SK-N-SH treated with all-trans-retinoic acid at 6 μM for 48 hours (cell line): ENCODE measurements around the gene ALKAL2.

Experiments
- BACH2 ChIP-seq: fragments of 250-450 bp; sonication (Bioruptor Pico); IDR thresholded peaks from 2 replicates; pipeline ENCODE4 v1.9.0; 2021; ENCODE audit warnings: mild to moderate bottlenecking, borderline replicate concordance
- CREB5 ChIP-seq: fragments of 250-450 bp; sonication (Bioruptor Pico); IDR thresholded peaks from 2 replicates; pipeline ENCODE4 v1.5.1; 2020; ENCODE audit warnings: low read depth, mild to moderate bottlenecking, moderate library complexity
- CSRNP3 ChIP-seq: fragments of 250-450 bp; sonication (Bioruptor Pico); IDR thresholded peaks from 2 replicates; pipeline ENCODE4 v1.5.1; 2021; ENCODE audit warnings: mild to moderate bottlenecking, moderate library complexity
- ISL1 ChIP-seq: fragments of 250-450 bp; sonication (Bioruptor Pico); IDR thresholded peaks from 2 replicates; pipeline ENCODE4 v2.1.2; 2022; ENCODE audit warnings: mild to moderate bottlenecking, moderate library complexity
- OSR1 ChIP-seq: fragments of 250-450 bp; sonication (Bioruptor Pico); IDR thresholded peaks from 2 replicates; pipeline ENCODE4 v1.8.0; 2022; ENCODE audit warnings: moderate library complexity, mild to moderate bottlenecking, inconsistent platforms
- PATZ1 ChIP-seq: fragments of 250-450 bp; sonication (Bioruptor Pico); IDR thresholded peaks from 2 replicates; pipeline ENCODE4 v1.8.0; 2020; ENCODE audit warnings: mild to moderate bottlenecking, moderate library complexity, borderline replicate concordance
- POU6F1 ChIP-seq: fragments of 250-450 bp; sonication (Bioruptor Pico); IDR thresholded peaks from 2 replicates; pipeline ENCODE4 v1.8.0; 2021; ENCODE audit warnings: low read depth, mild to moderate bottlenecking, moderate library complexity, borderline replicate concordance
- PPARA ChIP-seq: fragments of 250-450 bp; sonication (Bioruptor Pico); IDR thresholded peaks from 2 replicates; pipeline ENCODE4 v1.5.0; 2020; ENCODE audit warnings: mild to moderate bottlenecking, borderline replicate concordance
- RARB ChIP-seq: fragments of 250-450 bp; sonication (Bioruptor Pico); IDR thresholded peaks from 2 replicates; pipeline ENCODE4 v1.8.0; 2021; ENCODE audit warnings: mild to moderate bottlenecking, moderate library complexity
- TCF4 ChIP-seq: fragments of 250-450 bp; sonication (Bioruptor Pico); IDR thresholded peaks from 2 replicates; pipeline ENCODE4 v1.8.0; 2021; ENCODE audit warnings: mild to moderate bottlenecking, moderate library complexity, borderline replicate concordance
- ZNF8 ChIP-seq: fragments of 450-650 bp; formaldehyde crosslinking; IDR thresholded peaks from 2 replicates; pipeline ENCODE4 v1.5.0; 2020; ENCODE audit warnings: mild to moderate bottlenecking, moderate library complexity

- TF ChIP-seq ZNF8 (CRISPR knock-in tag): no peak
- TF ChIP-seq PPARA (CRISPR knock-in tag): no peak
- no peak for TF ChIP-seq POU6F1
- no peak for TF ChIP-seq TCF4
- no peak for TF ChIP-seq ISL1
- TF ChIP-seq CREB5 (CRISPR knock-in tag): no peak
- TF ChIP-seq PATZ1 (CRISPR knock-in tag): no peak
- TF ChIP-seq RARB (CRISPR knock-in tag): no peak
- no peak for TF ChIP-seq CSRNP3 (CRISPR knock-in tag)
- no peak for TF ChIP-seq OSR1 (CRISPR knock-in tag)
- TF ChIP-seq BACH2 (CRISPR knock-in tag): no peak
These were observed 18.4 kb downstream of the ALKAL2 start for GRCh38 chr2:269356-270030.
